Astrocyte (in vitro differentiated cells and primary cell): ENCODE data around the gene INPP5J.

Experiments
- EZH2 ChIP-seq: IDR thresholded peaks from 2 replicates; pipeline ENCODE4 v1.6.1; 2012; ENCODE audit warnings: mild to moderate bottlenecking, low read length, inconsistent platforms; ENCODE audit not compliant: insufficient read depth
- TF ChIP-seq, protein P1 (sequence below): IDR thresholded peaks from 2 replicates; pipeline ENCODE4 v1.5.1; 2011; ENCODE audit warnings: low read depth, mild to moderate bottlenecking, inconsistent platforms, low read length, moderate library complexity; ENCODE audit not compliant: insufficient read depth

DNA sequence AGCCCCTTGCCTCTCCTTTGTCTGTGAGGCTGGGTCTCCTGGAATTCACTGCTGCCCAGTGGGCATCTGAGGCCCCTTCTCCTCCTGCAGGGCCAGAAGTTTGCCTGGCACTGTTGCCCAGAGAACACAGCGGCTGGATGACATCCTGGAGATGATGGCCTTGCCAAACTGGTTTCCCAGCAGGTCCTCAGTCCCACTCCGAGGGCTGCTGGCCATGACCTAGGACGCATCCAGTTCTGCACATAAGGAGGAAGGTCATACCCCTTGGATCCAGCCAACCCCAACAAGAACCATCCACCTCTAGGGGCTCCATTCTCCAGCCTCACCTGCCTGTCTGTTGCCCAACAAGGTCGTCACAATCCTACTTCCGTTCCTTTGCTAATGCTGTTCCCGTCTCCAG lies 45.1 kb upstream of the INPP5J start:
- TF ChIP-seq, protein P1, sequence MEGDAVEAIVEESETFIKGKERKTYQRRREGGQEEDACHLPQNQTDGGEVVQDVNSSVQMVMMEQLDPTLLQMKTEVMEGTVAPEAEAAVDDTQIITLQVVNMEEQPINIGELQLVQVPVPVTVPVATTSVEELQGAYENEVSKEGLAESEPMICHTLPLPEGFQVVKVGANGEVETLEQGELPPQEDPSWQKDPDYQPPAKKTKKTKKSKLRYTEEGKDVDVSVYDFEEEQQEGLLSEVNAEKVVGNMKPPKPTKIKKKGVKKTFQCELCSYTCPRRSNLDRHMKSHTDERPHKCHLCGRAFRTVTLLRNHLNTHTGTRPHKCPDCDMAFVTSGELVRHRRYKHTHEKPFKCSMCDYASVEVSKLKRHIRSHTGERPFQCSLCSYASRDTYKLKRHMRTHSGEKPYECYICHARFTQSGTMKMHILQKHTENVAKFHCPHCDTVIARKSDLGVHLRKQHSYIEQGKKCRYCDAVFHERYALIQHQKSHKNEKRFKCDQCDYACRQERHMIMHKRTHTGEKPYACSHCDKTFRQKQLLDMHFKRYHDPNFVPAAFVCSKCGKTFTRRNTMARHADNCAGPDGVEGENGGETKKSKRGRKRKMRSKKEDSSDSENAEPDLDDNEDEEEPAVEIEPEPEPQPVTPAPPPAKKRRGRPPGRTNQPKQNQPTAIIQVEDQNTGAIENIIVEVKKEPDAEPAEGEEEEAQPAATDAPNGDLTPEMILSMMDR, result no peak
- TF ChIP-seq EZH2, result no peak
